Fibroblast of the aortic adventitia (primary cell): ENCODE data around the gene KRI1. TPM values are rescaled to one million over a fixed set of nuclear protein-coding genes. Genes with fewer than 3 reads are reported as not detected.

ENCODE experiments used
- DNase-seq: peaks from one replicate; pipeline ENCODE4 v3.0.0-alpha.2; 2010; ENCODE audit warnings: low read depth
- H3K4me3 ChIP-seq: 2 replicates; pipeline ENCODE4 v1.5.1; 2011; ENCODE audit warnings: low read depth, mild to moderate bottlenecking, control low read depth, low read length, moderate library complexity
- total RNA-seq: library from RNA; depleted of rRNA; stranded (reverse); fragments of >200 nt; gene quantifications from 2 replicates; pipeline ENCODE4 v1.2.3, GENCODE V29; 2012; ENCODE audit warnings: low replicate concordance
- TF ChIP-seq, protein P1 (sequence below): IDR thresholded peaks from 2 replicates; pipeline ENCODE4 v1.5.1; 2011; ENCODE audit warnings: mild to moderate bottlenecking, low read length, control low read depth, inconsistent platforms; ENCODE audit not compliant: insufficient read depth

KRI1 gene
- total RNA-seq, 1 donor, result 11.1 TPM

DNA sequence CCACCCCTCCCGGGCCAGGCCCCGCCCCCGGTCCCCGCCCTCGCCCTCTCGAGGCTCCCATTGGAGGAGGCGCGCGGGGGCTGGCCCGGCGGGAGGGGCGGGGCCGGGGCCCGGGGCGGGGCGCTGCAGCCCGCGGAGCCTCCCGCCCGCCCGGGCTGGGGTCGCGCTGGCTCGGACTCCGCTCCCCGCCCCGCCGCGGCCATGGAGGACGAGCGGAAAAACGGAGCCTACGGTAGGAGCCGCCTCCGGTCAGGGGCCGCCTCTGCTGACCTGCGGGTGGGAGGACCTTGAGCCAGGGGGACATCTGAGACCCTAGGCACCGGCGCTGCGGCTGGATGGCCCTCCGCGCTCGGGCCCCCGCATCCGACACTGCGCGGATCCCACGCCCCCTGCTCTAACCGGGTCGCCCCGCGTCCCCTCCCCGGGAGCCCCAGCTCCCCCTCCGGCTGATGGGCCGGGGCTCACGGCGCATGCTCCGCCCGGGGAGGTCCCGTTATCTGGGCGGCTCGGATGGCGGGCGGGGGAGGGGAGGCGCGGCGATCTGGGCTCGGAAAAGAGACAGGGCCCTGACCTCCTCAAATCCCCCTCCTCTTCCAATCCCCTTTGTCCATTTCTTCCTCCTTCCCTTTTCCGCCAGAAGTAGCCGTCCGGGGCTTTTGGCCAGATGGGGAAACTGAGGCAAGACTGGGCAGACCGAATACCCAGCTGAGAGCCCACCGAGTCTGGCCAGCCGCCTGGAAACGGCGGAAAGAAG, 36.7 kb upstream of the KRI1 start:
- peak overlapping the region; percentile 93 for H3K4me3 ChIP-seq
- TF ChIP-seq, protein P1, sequence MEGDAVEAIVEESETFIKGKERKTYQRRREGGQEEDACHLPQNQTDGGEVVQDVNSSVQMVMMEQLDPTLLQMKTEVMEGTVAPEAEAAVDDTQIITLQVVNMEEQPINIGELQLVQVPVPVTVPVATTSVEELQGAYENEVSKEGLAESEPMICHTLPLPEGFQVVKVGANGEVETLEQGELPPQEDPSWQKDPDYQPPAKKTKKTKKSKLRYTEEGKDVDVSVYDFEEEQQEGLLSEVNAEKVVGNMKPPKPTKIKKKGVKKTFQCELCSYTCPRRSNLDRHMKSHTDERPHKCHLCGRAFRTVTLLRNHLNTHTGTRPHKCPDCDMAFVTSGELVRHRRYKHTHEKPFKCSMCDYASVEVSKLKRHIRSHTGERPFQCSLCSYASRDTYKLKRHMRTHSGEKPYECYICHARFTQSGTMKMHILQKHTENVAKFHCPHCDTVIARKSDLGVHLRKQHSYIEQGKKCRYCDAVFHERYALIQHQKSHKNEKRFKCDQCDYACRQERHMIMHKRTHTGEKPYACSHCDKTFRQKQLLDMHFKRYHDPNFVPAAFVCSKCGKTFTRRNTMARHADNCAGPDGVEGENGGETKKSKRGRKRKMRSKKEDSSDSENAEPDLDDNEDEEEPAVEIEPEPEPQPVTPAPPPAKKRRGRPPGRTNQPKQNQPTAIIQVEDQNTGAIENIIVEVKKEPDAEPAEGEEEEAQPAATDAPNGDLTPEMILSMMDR, result no peak
- DNase-seq, result peak; percentile 57

DNA sequence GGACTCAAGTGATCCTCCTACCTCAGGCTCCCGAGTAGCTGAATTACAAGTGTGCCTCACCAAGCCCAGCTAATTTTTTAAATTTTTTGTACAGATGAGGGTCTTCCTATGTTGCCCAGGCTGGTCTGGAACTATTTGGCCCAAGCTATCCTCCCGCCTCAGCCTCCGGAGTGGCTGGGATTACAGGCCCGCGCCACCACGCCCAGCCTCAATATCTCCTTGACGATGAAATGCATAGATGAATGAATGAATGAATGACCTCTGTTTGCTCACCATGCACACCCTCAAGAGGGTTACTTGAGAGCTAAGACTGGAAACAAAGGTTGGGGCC, 36.2 kb upstream of the KRI1 start:
- H3K4me3 ChIP-seq, result peak overlapping the region; percentile 31
- DNase-seq, result no peak
- TF ChIP-seq, protein P1, result no peak

DNA sequence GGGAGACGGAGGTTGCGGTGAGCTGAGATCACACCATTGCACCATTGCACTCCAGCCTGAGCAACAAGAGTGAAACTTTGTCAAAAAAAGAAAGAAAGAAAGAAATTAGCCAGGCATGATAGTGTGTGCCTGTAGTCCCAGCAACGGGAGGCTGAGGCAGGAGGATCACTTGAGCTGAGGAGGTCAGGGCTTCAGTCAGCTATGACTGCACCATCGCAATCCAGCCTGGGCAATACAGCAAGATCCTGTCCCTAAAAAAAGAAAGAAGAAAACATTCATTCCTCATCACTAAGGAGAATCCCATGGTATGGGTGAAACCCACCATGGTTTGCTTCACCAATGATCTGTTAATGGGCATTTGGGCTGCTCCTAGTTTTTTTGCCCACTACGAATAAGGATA, 34.3 kb upstream of the KRI1 start:
- TF ChIP-seq, protein P1, result no peak
- no peak for DNase-seq
- H3K4me3 ChIP-seq, result no peak overlapping the region

DNA sequence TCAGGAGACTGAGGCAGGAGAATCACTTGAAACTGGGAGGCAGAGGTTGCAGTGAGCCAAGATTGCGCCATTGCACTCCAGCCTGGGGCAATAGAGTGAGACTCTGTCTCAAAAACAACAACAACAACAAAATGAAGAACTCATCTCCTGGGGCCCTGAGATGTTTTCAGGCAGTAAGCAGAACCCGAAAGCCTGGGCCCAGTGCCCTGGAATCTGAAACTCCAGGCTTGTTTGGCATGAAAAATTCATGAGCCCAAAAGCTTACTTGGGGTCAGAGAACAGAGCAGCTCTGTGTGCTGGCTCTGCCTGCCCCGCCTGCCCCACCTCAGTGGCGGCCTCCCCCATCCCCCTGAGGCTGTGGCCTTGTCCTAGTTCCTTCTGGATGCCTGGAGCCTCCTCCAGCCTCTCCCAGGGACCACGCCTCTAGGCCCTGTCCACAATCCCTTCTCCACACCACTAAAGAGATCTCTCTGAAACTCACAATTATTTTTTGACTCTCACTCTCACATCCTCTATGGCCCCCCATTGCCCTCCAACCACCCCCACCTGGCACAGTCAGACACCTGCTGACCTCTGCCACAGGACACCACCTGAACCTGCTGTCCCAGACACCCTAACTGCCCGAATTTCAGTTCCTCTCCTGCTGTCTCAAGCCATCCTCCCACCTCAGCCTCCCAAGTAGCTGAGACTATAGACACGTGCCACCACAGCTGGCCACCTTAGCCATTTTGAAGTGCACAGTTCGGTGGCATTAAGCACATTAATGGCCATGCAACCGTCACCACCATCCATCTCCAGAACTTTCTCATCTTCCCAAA, 28.2 kb upstream of the KRI1 start:
- peak; percentile 29 for DNase-seq
- TF ChIP-seq, protein P1, result no peak
- no peak overlapping the region for H3K4me3 ChIP-seq

DNA sequence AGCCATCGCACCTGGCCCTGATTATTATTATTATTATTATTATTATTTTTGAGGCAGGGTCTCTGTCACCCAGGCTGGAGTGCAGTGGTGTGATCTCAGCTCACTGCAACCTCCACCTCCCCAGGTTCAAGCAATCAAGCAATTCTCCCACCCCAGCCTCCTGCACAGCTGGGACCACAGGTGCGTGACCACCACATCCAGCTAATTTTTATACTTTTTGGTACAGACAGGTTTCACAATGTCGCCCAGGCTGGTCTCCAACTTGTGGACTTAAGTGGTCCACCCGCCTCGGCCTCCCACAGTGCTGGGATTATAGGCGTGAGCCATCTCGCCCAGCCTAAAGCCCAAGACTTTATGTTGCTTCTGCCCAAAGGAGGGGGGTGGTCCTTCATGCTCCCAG, 27.3 kb upstream of the KRI1 start:
- no peak for DNase-seq
- H3K4me3 ChIP-seq, result no peak overlapping the region
- TF ChIP-seq, protein P1, result no peak

DNA sequence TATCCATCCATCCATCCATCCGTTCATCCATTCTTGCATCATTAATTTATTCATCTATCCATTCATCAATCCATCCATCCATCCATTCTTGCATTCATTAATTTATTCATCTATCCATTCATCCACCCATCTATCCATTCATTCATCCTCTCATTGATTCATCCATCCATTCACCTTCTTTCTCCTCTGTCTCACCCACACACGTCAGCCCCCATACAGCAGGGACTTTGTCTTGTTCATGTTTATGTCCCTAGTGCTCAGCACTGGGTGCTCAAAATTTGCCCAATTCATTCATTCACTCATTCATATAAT, 22.0 kb upstream of the KRI1 start:
- TF ChIP-seq, protein P1, result no peak
- DNase-seq, result no peak
- no peak overlapping the region for H3K4me3 ChIP-seq
